Measurements from ENCODE around the gene ADGRL3. TPM values are rescaled to one million over a fixed set of nuclear protein-coding genes. Genes with fewer than 3 reads are reported as not detected.

ADGRL3 gene
- total and polyA plus RNA-seq, 3 donors from 2014 or later, result 11.6 to 21.6 (median 12.8) TPM

- no peak for DNase-seq
- intact Hi-C loops (cut with DNase I; ENCODE audit: low total_unique reads), result no loop called here
- no peaks in the 10 kb centered on the region for H3K27me3 ChIP-seq
- H3K4me1 ChIP-seq, result no peaks in the 10 kb centered on the region
- 87% methylated on average over 2 of the region's 2 CpGs for WGBS, 2 donors
- TF ChIP-seq POLR2A (IDR thresholded peaks at IDR 0.05), result no peak
- TF ChIP-seq, protein P1, sequence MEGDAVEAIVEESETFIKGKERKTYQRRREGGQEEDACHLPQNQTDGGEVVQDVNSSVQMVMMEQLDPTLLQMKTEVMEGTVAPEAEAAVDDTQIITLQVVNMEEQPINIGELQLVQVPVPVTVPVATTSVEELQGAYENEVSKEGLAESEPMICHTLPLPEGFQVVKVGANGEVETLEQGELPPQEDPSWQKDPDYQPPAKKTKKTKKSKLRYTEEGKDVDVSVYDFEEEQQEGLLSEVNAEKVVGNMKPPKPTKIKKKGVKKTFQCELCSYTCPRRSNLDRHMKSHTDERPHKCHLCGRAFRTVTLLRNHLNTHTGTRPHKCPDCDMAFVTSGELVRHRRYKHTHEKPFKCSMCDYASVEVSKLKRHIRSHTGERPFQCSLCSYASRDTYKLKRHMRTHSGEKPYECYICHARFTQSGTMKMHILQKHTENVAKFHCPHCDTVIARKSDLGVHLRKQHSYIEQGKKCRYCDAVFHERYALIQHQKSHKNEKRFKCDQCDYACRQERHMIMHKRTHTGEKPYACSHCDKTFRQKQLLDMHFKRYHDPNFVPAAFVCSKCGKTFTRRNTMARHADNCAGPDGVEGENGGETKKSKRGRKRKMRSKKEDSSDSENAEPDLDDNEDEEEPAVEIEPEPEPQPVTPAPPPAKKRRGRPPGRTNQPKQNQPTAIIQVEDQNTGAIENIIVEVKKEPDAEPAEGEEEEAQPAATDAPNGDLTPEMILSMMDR (IDR thresholded peaks at IDR 0.05), result no peak
- H3K27ac ChIP-seq, result no peak overlapping the region
- no peaks in the 10 kb centered on the region for H3K9me3 ChIP-seq
- H3K36me3 ChIP-seq (ENCODE audit: low read depth, missing control alignments), result no peaks in the 10 kb centered on the region
- no peak overlapping the region for H3K4me3 ChIP-seq
Observed at GRCh38 chr4:61192392-61192791, 7.7 kb upstream of the ADGRL3 start.

- H3K4me1 ChIP-seq, result no peaks in the 10 kb centered on the region
- DNase-seq, result no peak
- H3K27ac ChIP-seq, result no peak overlapping the region
- no peak for TF ChIP-seq POLR2A (IDR thresholded peaks at IDR 0.05)
- TF ChIP-seq, protein P1 (IDR thresholded peaks at IDR 0.05), result no peak
- 92 to 97% methylated on average over 4 of the region's 4 CpGs for WGBS, 2 donors
- H3K36me3 ChIP-seq (ENCODE audit: low read depth, missing control alignments), result no peaks in the 10 kb centered on the region
- H3K9me3 ChIP-seq, result no peaks in the 10 kb centered on the region
- no peaks in the 10 kb centered on the region for H3K27me3 ChIP-seq
- intact Hi-C loops (cut with DNase I; ENCODE audit: low total_unique reads), result no loop called here
- H3K4me3 ChIP-seq, result no peak overlapping the region
Observed at GRCh38 chr4:61193863-61194262, 6.3 kb upstream of the ADGRL3 start.

DNA sequence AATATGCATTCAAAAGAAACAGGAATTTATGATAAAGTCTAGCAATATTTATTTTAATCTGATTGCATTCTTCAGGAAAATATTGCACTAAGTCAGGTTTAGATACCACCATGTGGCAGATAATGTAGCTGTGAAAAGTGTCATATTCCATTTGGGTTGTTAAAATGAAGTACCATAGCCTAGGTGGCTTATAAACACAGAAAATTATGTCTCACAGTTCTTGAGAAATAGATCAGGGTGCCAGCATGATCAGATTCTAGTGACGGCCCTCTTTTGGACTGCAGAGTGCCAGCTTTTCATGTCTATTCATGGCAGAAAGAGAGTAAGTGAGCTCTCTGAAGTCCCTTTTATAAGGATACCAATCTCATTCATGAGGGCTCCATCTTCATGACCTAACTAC is 5.6 kb upstream of the ADGRL3 start:
- intact Hi-C loops (cut with DNase I; ENCODE audit: low total_unique reads), result no loop called here
- TF ChIP-seq POLR2A (IDR thresholded peaks at IDR 0.05), result no peak
- TF ChIP-seq, protein P1 (IDR thresholded peaks at IDR 0.05), result no peak
- H3K4me3 ChIP-seq, result no peak overlapping the region
- H3K36me3 ChIP-seq (ENCODE audit: low read depth, missing control alignments), result no peaks in the 10 kb centered on the region
- DNase-seq, result no peak
- no peaks in the 10 kb centered on the region for H3K27me3 ChIP-seq
- WGBS, 2 donors, result 73 to 86% methylated on average over 1 of the region's 1 CpG
- H3K4me1 ChIP-seq, result no peaks in the 10 kb centered on the region
- H3K9me3 ChIP-seq, result no peaks in the 10 kb centered on the region
- H3K27ac ChIP-seq, result no peak overlapping the region

DNA sequence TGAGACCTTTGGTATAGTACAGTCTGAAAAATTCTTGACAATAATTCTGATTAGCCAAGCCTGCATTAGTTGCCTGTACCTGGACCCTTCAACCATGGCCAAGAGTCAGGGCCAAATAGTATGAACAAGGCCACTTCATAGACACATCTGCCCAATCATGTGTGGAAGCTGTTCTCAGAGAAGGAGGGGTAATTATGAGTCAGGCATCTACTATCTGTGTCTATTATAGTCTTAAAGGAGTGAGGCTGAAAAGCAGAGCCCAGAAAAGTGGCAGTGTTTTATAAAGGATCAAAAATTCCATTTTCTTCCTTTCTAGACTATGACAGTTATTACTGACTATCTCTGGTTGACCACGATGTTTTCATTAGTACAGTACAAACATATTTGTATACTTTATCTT is 5.0 kb upstream of the ADGRL3 start:
- no peaks in the 10 kb centered on the region for H3K27me3 ChIP-seq
- no peak overlapping the region for H3K4me3 ChIP-seq
- WGBS, 2 donors, result 81 to 88% methylated on average over 1 of the region's 1 CpG
- no peaks in the 10 kb centered on the region for H3K4me1 ChIP-seq
- DNase-seq, result no peak
- no peaks in the 10 kb centered on the region for H3K36me3 ChIP-seq (ENCODE audit: low read depth, missing control alignments)
- no peak for TF ChIP-seq POLR2A (IDR thresholded peaks at IDR 0.05)
- TF ChIP-seq, protein P1 (IDR thresholded peaks at IDR 0.05), result no peak
- H3K27ac ChIP-seq, result no peak overlapping the region
- intact Hi-C loops (cut with DNase I; ENCODE audit: low total_unique reads), result no loop called here
- no peaks in the 10 kb centered on the region for H3K9me3 ChIP-seq

- DNase-seq, result no peak
- Histone ChIP-seq H3K4me1 (no peaks in the 10 kb centered on the region), H3K36me3 (ENCODE audit: low read depth, missing control alignments) (no peaks in the 10 kb centered on the region), H3K27me3 (no peaks in the 10 kb centered on the region), H3K27ac (no peak overlapping the region), H3K4me3 (no peak overlapping the region), H3K9me3 (no peaks in the 10 kb centered on the region)
- intact Hi-C loops (cut with DNase I; ENCODE audit: low total_unique reads), result no loop called here
- TF ChIP-seq, protein P1 (IDR thresholded peaks at IDR 0.05), result no peak
- TF ChIP-seq POLR2A (IDR thresholded peaks at IDR 0.05), result no peak
- WGBS, 2 donors, result 88 to 90% methylated on average over 1 of the region's 1 CpG
Observed at GRCh38 chr4:61198686-61199085, 1.4 kb upstream of the ADGRL3 start.
